ENCODE data around the gene HEATR9. TPM values are rescaled to one million over a fixed set of nuclear protein-coding genes. Genes with fewer than 3 reads are reported as not detected.

The HEATR9 gene
- total RNA-seq, 1 donor from 2014 or later = not detected

DNA sequence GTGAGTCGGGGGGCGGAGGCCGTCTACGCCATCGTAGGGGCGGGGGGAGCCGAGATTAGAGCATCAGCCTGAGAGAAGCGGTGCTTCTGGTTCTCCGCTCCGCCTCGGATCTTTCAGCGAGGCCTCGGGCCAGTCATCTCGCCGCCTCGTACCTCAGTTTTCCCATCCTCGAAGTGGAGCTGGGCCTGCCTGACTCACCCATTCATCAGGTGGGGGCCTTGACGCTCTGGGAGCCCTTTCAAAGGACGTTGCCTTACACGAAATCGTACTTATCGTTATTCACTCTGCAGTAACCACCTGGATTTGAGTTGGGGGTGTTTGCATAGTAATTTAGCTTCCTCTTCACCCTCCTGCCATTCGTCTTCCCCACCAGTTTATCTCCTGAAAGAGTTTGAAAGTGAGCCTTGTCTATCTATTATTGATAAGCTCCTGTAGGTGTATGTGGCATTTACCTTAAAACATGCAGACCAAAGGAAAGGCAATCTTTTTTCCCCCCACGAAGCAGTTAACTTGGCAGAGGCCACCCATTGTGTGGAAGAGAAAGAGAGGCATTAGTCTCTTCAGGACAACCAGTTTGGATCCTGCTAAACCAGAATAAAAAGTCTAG lies 58.7 kb downstream of the HEATR9 start:
- no peak for DNase-seq (ENCODE audit: low read depth, low spot score)

DNA sequence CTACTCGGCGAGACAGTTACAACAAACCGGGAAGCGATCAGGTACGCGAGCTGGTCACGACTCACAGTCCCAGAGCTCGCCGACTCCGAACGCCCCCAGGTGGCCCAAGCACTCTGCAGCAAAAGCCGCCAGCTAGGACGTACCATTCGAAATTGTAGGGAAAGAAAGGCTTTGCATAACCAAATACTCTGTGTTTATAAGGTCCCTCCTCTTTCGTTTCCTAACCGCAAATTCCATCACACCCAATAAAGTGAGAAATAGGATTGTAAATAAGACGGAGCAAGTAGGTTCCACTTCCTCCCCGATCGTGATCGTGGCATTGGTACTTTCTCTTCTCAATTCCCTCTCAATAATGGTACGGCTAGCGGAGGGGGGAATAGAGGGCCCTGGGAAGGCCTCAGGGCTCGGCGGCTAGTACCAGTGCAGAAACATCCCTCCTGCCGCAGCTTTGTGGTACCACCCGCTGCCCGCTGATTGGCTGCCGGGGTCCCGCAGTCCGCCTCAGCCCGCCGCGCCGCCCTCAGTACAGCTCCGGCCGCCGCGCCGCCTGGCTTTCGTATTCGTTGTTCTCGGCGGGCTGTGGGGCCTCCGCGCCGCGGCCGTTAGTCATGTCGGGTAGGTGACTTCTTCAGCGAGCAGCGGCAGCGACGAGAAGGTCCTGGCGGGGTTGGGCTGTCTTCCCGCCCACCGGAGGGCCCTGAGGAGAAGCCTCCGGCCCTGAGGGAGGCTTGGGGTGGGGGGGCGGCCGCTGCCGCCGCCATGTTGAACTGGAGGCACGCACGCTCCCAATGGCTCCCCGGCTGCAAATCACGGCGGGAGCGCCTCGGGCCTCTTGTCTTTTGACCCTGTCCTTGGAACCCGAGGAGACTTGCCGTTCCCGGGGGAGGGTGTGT lies 59.5 kb downstream of the HEATR9 start, which contains the start of gene TAF15:
TSS of gene TAF15 (plus strand) at position 523 of the 893 bp plus-strand sequence. CDS start at position 609, 86 bp downstream.
- peak; percentile 96 for DNase-seq (ENCODE audit: low read depth, low spot score)

DNA sequence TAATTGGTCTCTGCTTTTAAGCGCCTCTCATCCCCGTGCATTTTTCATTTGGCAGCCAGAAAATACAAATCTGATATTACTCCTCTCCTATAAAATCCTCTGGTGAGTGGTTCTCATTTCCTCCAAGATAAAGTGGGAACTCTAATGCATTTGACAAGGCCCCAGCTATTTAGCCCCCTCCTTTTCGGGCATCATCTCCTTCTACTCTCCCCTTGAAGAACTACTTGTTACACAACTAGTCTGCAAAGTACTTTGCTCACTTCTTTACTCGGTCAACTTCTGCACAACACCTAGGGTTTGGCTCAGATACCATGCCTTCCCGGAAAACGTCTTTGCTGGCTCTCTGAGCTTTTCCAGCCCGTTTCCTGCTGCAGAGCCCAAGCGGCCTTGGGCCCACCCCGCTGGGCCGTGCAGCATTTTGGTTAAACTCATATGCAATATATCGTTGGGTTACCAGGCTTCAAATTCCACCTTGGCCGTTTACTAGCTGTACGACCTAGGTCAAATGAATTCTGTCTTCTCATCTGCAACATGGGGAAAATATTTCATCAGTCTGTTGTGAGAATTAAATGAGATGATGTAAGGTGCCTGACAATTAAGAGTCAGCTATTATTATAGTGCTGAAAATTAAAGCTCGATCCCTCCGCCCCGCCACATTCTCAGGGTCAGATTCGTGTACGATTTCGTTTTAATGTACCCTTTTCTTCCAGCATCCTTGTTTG lies 60.3 kb downstream of the HEATR9 start:
- DNase-seq (ENCODE audit: low read depth, low spot score) = no peak

DNA sequence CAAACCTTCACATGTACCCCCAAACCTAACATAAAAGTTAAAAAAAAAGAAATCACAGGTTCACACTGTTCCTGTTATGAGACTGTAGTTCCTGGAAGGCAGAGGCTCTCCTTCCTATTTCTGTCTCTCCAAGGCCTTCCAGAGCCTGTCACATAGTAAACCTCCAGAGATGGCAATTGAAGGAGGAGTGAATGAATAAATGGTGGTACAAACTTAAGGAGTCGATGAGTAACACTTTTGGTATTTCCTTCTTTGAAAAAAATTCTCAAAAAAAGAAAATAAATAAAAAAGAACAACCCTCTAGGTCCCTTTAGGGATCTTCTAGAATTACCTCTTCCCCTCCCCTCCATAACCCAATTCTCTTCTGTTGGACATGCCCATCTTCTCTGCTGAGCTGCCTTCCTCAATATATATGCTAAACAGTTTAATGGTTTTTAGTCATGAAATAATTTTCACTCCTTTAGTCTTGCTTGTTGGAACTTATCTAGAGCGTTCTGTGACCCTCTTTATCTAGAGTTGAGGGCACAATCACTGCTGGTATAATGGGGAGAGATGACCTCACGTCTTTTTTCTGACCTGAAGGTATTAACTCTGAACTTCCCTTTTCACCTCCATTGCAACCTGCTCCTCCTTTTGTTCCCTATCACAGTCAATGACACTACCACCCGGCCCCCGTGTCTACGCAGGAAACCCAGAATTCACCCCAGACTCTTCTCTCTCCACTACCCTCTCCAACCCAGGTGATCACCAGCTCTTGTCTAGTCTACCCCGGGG lies 61.1 kb downstream of the HEATR9 start:
- DNase-seq (ENCODE audit: low read depth, low spot score) = no peak

Other genes starting within 250 kb of the HEATR9 start
- gene RASL10B, start 137.3 kb downstream of the HEATR9 start, total RNA-seq = 0.20 and 0.49 TPM in 2 replicates
- gene GAS2L2, start 115.7 kb downstream of the HEATR9 start, total RNA-seq = not detected in 2 replicates
- not detected in 2 replicates for gene C17orf50, start 108.0 kb downstream of the HEATR9 start, total RNA-seq
- gene MMP28, start 73.2 kb downstream of the HEATR9 start, total RNA-seq = 4.3 and 7.2 TPM in 2 replicates
- 97.9 and 135 TPM in 2 replicates for gene TAF15, start 59.4 kb downstream of the HEATR9 start, total RNA-seq
- gene CCL5, start 11.5 kb upstream of the HEATR9 start, total RNA-seq = 0.13 TPM in 1 of 2 replicates, not detected in the other
- 0.26 and 0.35 TPM in 2 replicates for gene RDM1, start 61.9 kb upstream of the HEATR9 start, total RNA-seq
- not detected in 2 replicates for gene LYZL6, start 74.8 kb upstream of the HEATR9 start, total RNA-seq
- 0.46 and 0.85 TPM in 2 replicates for gene CCL16, start 112.6 kb upstream of the HEATR9 start, total RNA-seq
- gene CCL14, start 117.8 kb upstream of the HEATR9 start, total RNA-seq = 18.8 and 21.8 TPM in 2 replicates
- not detected in 2 replicates for gene CCL15, start 132.7 kb upstream of the HEATR9 start, total RNA-seq
- 1.5 and 8.0 TPM in 2 replicates for gene CCL23, start 149.1 kb upstream of the HEATR9 start, total RNA-seq
- gene CCL18, start 195.4 kb upstream of the HEATR9 start, total RNA-seq = not detected in 2 replicates
- gene CCL3, start 221.3 kb upstream of the HEATR9 start, total RNA-seq = not detected in 2 replicates
- gene CCL4, start 234.9 kb upstream of the HEATR9 start, total RNA-seq = not detected in 2 replicates